IPS-20b (cell line): ENCODE measurements around the gene STARD13.

ENCODE experiments used
- H3K27ac ChIP-seq: one replicate; pipeline ENCODE4 v1.5.1; 2013; ENCODE audit warnings: low read length
- H3K27me3 ChIP-seq: 2 replicates; pipeline ENCODE4 v1.6.1; 2013; ENCODE audit warnings: mild to moderate bottlenecking, low read length, inconsistent platforms; ENCODE audit not compliant: insufficient read depth
- H3K36me3 ChIP-seq: 2 replicates; pipeline ENCODE4 v1.6.1; 2013; ENCODE audit warnings: low read depth, mild to moderate bottlenecking, inconsistent platforms, low read length, moderate library complexity; ENCODE audit not compliant: insufficient read depth
- H3K4me1 ChIP-seq: 2 replicates; pipeline ENCODE4 v1.6.1; 2013; ENCODE audit warnings: mild to moderate bottlenecking, control low read depth, inconsistent platforms, low read length, moderate library complexity; ENCODE audit not compliant: insufficient read depth
- H3K4me3 ChIP-seq: 2 replicates; pipeline ENCODE4 v1.5.1; 2013; ENCODE audit warnings: mild to moderate bottlenecking, low read length, inconsistent platforms
- H3K9ac ChIP-seq: 2 replicates; pipeline ENCODE4 v1.6.1; 2013; ENCODE audit warnings: low read depth, mild to moderate bottlenecking, inconsistent platforms, low read length, moderate library complexity
- H3K9me3 ChIP-seq: 2 replicates; pipeline ENCODE4 v1.6.1; 2013; ENCODE audit warnings: mild to moderate bottlenecking, low read depth, low read length, inconsistent platforms; ENCODE audit not compliant: insufficient read depth

Gene STARD13

GRCh38 chr13:33319859-33320258 lies 34.3 kb upstream of the STARD13 start:
- no peaks in the 10 kb centered on the region for H3K9me3 ChIP-seq
- no peak overlapping the region for H3K27ac ChIP-seq
- no peaks in the 10 kb centered on the region for H3K27me3 ChIP-seq
- no peak overlapping the region for H3K4me3 ChIP-seq
- no peak overlapping the region for H3K9ac ChIP-seq
- no peaks in the 10 kb centered on the region for H3K4me1 ChIP-seq
- no peaks in the 10 kb centered on the region for H3K36me3 ChIP-seq

GRCh38 chr13:33318744-33319143 lies 33.2 kb upstream of the STARD13 start:
- Histone ChIP-seq H3K9ac (no peak overlapping the region), H3K4me1 (no peaks in the 10 kb centered on the region), H3K9me3 (no peaks in the 10 kb centered on the region), H3K4me3 (no peak overlapping the region), H3K27ac (no peak overlapping the region), H3K36me3 (no peaks in the 10 kb centered on the region), H3K27me3 (no peaks in the 10 kb centered on the region)

- Histone ChIP-seq H3K27me3 (no peaks in the 10 kb centered on the region), H3K4me1 (no peaks in the 10 kb centered on the region), H3K4me3 (no peak overlapping the region), H3K36me3 (no peaks in the 10 kb centered on the region), H3K9ac (no peak overlapping the region), H3K9me3 (no peaks in the 10 kb centered on the region), H3K27ac (no peak overlapping the region)
These were observed 32.5 kb upstream of the STARD13 start for GRCh38 chr13:33318037-33318436.

- Histone ChIP-seq H3K36me3 (no peaks in the 10 kb centered on the region), H3K9me3 (no peaks in the 10 kb centered on the region), H3K27me3 (no peaks in the 10 kb centered on the region), H3K4me3 (no peak overlapping the region), H3K4me1 (no peaks in the 10 kb centered on the region), H3K9ac (no peak overlapping the region), H3K27ac (no peak overlapping the region)
These were observed 31.3 kb upstream of the STARD13 start for GRCh38 chr13:33316890-33317289.

GRCh38 chr13:33313504-33313903 lies 27.9 kb upstream of the STARD13 start:
- Histone ChIP-seq H3K9me3 (no peaks in the 10 kb centered on the region), H3K4me1 (no peaks in the 10 kb centered on the region), H3K4me3 (no peak overlapping the region), H3K27me3 (no peaks in the 10 kb centered on the region), H3K36me3 (no peaks in the 10 kb centered on the region), H3K9ac (no peak overlapping the region), H3K27ac (no peak overlapping the region)

GRCh38 chr13:33312861-33313212 lies 27.3 kb upstream of the STARD13 start:
- Histone ChIP-seq H3K27ac (no peak overlapping the region), H3K9ac (no peak overlapping the region), H3K9me3 (no peaks in the 10 kb centered on the region), H3K4me1 (no peaks in the 10 kb centered on the region), H3K36me3 (no peaks in the 10 kb centered on the region), H3K27me3 (no peaks in the 10 kb centered on the region), H3K4me3 (no peak overlapping the region)

- H3K27me3 ChIP-seq = no peaks in the 10 kb centered on the region
- H3K4me3 ChIP-seq = no peak overlapping the region
- H3K9me3 ChIP-seq = no peaks in the 10 kb centered on the region
- H3K36me3 ChIP-seq = no peaks in the 10 kb centered on the region
- no peak overlapping the region for H3K27ac ChIP-seq
- no peaks in the 10 kb centered on the region for H3K4me1 ChIP-seq
- H3K9ac ChIP-seq = no peak overlapping the region
These were observed 26.8 kb upstream of the STARD13 start for GRCh38 chr13:33312150-33312860.

GRCh38 chr13:33311040-33311439 lies 25.5 kb upstream of the STARD13 start:
- Histone ChIP-seq H3K9me3 (no peaks in the 10 kb centered on the region), H3K27ac (no peak overlapping the region), H3K27me3 (no peaks in the 10 kb centered on the region)

GRCh38 chr13:33310245-33311038 lies 24.9 kb upstream of the STARD13 start:
- Histone ChIP-seq H3K4me3 (no peak overlapping the region), H3K27ac (no peak overlapping the region), H3K9me3 (no peaks in the 10 kb centered on the region), H3K9ac (no peak overlapping the region), H3K4me1 (no peaks in the 10 kb centered on the region), H3K27me3 (no peaks in the 10 kb centered on the region), H3K36me3 (no peaks in the 10 kb centered on the region)

More at GRCh38 chr13:33311040-33311439, 25.5 kb upstream of the STARD13 start:
- no peak overlapping the region for H3K9ac ChIP-seq
- no peaks in the 10 kb centered on the region for H3K4me1 ChIP-seq
- no peak overlapping the region for H3K4me3 ChIP-seq
- H3K36me3 ChIP-seq = no peaks in the 10 kb centered on the region

- H3K9me3 ChIP-seq = no peaks in the 10 kb centered on the region
- H3K4me1 ChIP-seq = no peaks in the 10 kb centered on the region
- no peak overlapping the region for H3K4me3 ChIP-seq
- H3K27me3 ChIP-seq = no peaks in the 10 kb centered on the region
- H3K36me3 ChIP-seq = no peaks in the 10 kb centered on the region
- H3K27ac ChIP-seq = no peak overlapping the region
- H3K9ac ChIP-seq = no peak overlapping the region
These were observed 23.3 kb upstream of the STARD13 start for GRCh38 chr13:33308863-33309262.

GRCh38 chr13:33307843-33308242 lies 22.3 kb upstream of the STARD13 start:
- H3K4me1 ChIP-seq = no peaks in the 10 kb centered on the region
- H3K36me3 ChIP-seq = no peaks in the 10 kb centered on the region
- no peak overlapping the region for H3K9ac ChIP-seq
- no peak overlapping the region for H3K27ac ChIP-seq
- H3K9me3 ChIP-seq = no peaks in the 10 kb centered on the region
- H3K4me3 ChIP-seq = no peak overlapping the region
- H3K27me3 ChIP-seq = no peaks in the 10 kb centered on the region
